WTC11 (cell line): ENCODE measurements around the gene ADISSP. TPM values are rescaled to one million over a fixed set of nuclear protein-coding genes. Genes with fewer than 3 reads are reported as not detected.
A peak's percentile ranks its signal among the peaks of the same experiment; 100 is the strongest.

Source experiments
- ATAC-seq: fragments of 200-7000 bp; cut with Tn5 transposase; 2 replicates; pipeline ENCODE4 v1.10.0; 2021; ENCODE audit warnings: mild to moderate bottlenecking, moderate library complexity
- CTCF ChIA-PET: fragments of 300-600 bp; sonication (Branson Sonifier 250); formaldehyde crosslinking; loops from one replicate; lab custom pipeline; 2021; ENCODE audit warnings: antibody characterized with exemption; lab: Charles Lee
- POLR2A ChIA-PET: fragments of 350-600 bp; sonication (Branson Sonifier 250); formaldehyde crosslinking; loops from one replicate; lab custom pipeline; 2021; ENCODE audit warnings: antibody characterized with exemption; lab: Charles Lee
- DNase-seq: peaks from one replicate; pipeline ENCODE4 v3.0.0; 2021; ENCODE audit warnings: low spot score
- H3K27ac Mint-ChIP-seq: 2 replicates; pipeline ENCODE4 v1.8.0; 2021; ENCODE audit warnings: mixed read lengths
- H3K27me3 Mint-ChIP-seq: 2 replicates; pipeline ENCODE4 v1.8.0; 2021; ENCODE audit warnings: low read depth, mild to moderate bottlenecking, moderate library complexity, mixed read lengths
- H3K36me3 Mint-ChIP-seq: 2 replicates; pipeline ENCODE4 v1.8.0; 2021; ENCODE audit warnings: mixed read lengths
- H3K4me1 Mint-ChIP-seq: 2 replicates; pipeline ENCODE4 v1.8.0; 2022; ENCODE audit warnings: mixed read lengths
- H3K4me3 Mint-ChIP-seq: 2 replicates; pipeline ENCODE4 v1.8.0; 2021; ENCODE audit warnings: mild to moderate bottlenecking, moderate library complexity, mixed read lengths
- H3K9me3 Mint-ChIP-seq: 2 replicates; pipeline ENCODE4 v1.8.0; 2021; ENCODE audit warnings: mixed read lengths
- CDX4 ChIP-seq: fragments of 250-450 bp; sonication (Bioruptor Pico); IDR thresholded peaks from 2 replicates; pipeline ENCODE4 v1.9.0; 2021; ENCODE audit warnings: moderate library complexity, mild to moderate bottlenecking, inconsistent platforms, borderline replicate concordance
- E2F1 ChIP-seq: sonication (generic); formaldehyde crosslinking; IDR thresholded peaks from 2 replicates; pipeline ENCODE4 v1.8.0; 2022; ENCODE audit warnings: mild to moderate bottlenecking, missing genetic modification reagents
- FOXJ3 ChIP-seq: sonication (generic); formaldehyde crosslinking; IDR thresholded peaks from 2 replicates; pipeline ENCODE4 v1.9.0; 2021; ENCODE audit warnings: missing genetic modification reagents, mild to moderate bottlenecking, borderline replicate concordance
- GTF2I ChIP-seq: fragments of 250-450 bp; sonication (Bioruptor Pico); conservative IDR thresholded peaks from 2 replicates; pipeline ENCODE4 v1.4.0; 2021; ENCODE audit warnings: mild to moderate bottlenecking
- HMGXB4 ChIP-seq: sonication (generic); formaldehyde crosslinking; IDR thresholded peaks from 2 replicates; pipeline ENCODE4 v1.8.1; 2023; ENCODE audit warnings: mild to moderate bottlenecking, moderate library complexity, missing genetic modification reagents
- IRF2 ChIP-seq: sonication (generic); formaldehyde crosslinking; IDR thresholded peaks from 2 replicates; pipeline ENCODE4 v1.8.0; 2022; ENCODE audit warnings: low read depth, missing genetic modification reagents, borderline replicate concordance
- JUN ChIP-seq: sonication (generic); formaldehyde crosslinking; IDR thresholded peaks from 2 replicates; pipeline ENCODE4 v1.8.0; 2023; ENCODE audit warnings: mild to moderate bottlenecking, missing genetic modification reagents
- MAX ChIP-seq: sonication (generic); formaldehyde crosslinking; IDR thresholded peaks from 2 replicates; pipeline ENCODE4 v1.8.0; 2022; ENCODE audit warnings: mild to moderate bottlenecking, missing genetic modification reagents
- SMAD4 ChIP-seq: sonication (generic); formaldehyde crosslinking; IDR thresholded peaks from 2 replicates; pipeline ENCODE4 v1.8.0; 2022; ENCODE audit warnings: mild to moderate bottlenecking, missing genetic modification reagents
- STAT6 ChIP-seq: sonication (generic); formaldehyde crosslinking; conservative IDR thresholded peaks from 2 replicates; pipeline ENCODE4 v1.8.1; 2023; ENCODE audit warnings: mild to moderate bottlenecking, low read depth, missing genetic modification reagents, moderate library complexity
- TEAD1 ChIP-seq: sonication (generic); formaldehyde crosslinking; IDR thresholded peaks from 2 replicates; pipeline ENCODE4 v1.8.0; 2022; ENCODE audit warnings: mild to moderate bottlenecking, missing genetic modification reagents
- USF1 ChIP-seq: sonication (generic); formaldehyde crosslinking; IDR thresholded peaks from 2 replicates; pipeline ENCODE4 v1.8.0; 2022; ENCODE audit warnings: mild to moderate bottlenecking, missing genetic modification reagents
- USF2 ChIP-seq: sonication (generic); formaldehyde crosslinking; IDR thresholded peaks from 2 replicates; pipeline ENCODE4 v1.8.1; 2023; ENCODE audit warnings: mild to moderate bottlenecking, missing genetic modification reagents, moderate library complexity
- ZNF423 ChIP-seq: fragments of 250-450 bp; sonication (Bioruptor Pico); IDR thresholded peaks from 2 replicates; pipeline ENCODE4 v2.1.2; 2022; ENCODE audit warnings: mild to moderate bottlenecking, moderate library complexity
- ZNF512 ChIP-seq: sonication (generic); formaldehyde crosslinking; IDR thresholded peaks from 2 replicates; pipeline ENCODE4 v1.8.1; 2022; ENCODE audit warnings: missing genetic modification reagents, borderline replicate concordance
- total RNA-seq: library from RNA; stranded (reverse); gene quantifications from 3 replicates; pipeline ENCODE4 v1.2.3, GENCODE V29; 2021

ADISSP gene
- total RNA-seq, 1 experiment from 2014 or later: 129 TPM

GRCh38 chr20:3739926-3740451 lies 27.6 kb downstream of the ADISSP start:
- no peak overlapping the region for H3K4me3 Mint-ChIP-seq
- POLR2A ChIA-PET: no interaction called here
- peaks cover 30% of the 10 kb centered on the region for H3K4me1 Mint-ChIP-seq
- H3K36me3 Mint-ChIP-seq: no peaks in the 10 kb centered on the region
- CTCF ChIA-PET: interaction anchor here (0.5 to 3.7 kb wide), 13 partner anchors 10 to 167 kb away, joined by 3 to 47 read pairs (median 4); partner anchors contain the start of gene AP5S1
- no peaks in the 10 kb centered on the region for H3K9me3 Mint-ChIP-seq
- peaks cover 5% of the 10 kb centered on the region for H3K27me3 Mint-ChIP-seq
- TF ChIP-seq HMGXB4 (CRISPR knock-in tag) (no peak), STAT6 (CRISPR knock-in tag) (no peak), IRF2 (CRISPR knock-in tag) (no peak), USF1 (peak; percentile 44), ZNF512 (CRISPR knock-in tag) (no peak), TEAD1 (no peak), CDX4 (CRISPR knock-in tag) (no peak), JUN (CRISPR knock-in tag) (no peak), E2F1 (CRISPR knock-in tag) (no peak), USF2 (CRISPR knock-in tag) (peak; percentile 41; the same call in 1 of the 2 replicates), MAX (CRISPR knock-in tag) (0 out of 2 replicates have a peak, but pooled peaks have one; percentile 33), ZNF423 (no peak), GTF2I (CRISPR knock-in tag) (no peak), FOXJ3 (no peak), SMAD4 (CRISPR knock-in tag) (no peak)
- no peak for DNase-seq
- ATAC-seq: peak; percentile 6
- no peak overlapping the region for H3K27ac Mint-ChIP-seq
